ENCODE results near the gene AKAP17A. TPM values are rescaled to one million over a fixed set of nuclear protein-coding genes. Genes with fewer than 3 reads are reported as not detected.

The AKAP17A gene
- total RNA-seq, 1 experiment from 2014 or later, result 35.4 TPM

DNA sequence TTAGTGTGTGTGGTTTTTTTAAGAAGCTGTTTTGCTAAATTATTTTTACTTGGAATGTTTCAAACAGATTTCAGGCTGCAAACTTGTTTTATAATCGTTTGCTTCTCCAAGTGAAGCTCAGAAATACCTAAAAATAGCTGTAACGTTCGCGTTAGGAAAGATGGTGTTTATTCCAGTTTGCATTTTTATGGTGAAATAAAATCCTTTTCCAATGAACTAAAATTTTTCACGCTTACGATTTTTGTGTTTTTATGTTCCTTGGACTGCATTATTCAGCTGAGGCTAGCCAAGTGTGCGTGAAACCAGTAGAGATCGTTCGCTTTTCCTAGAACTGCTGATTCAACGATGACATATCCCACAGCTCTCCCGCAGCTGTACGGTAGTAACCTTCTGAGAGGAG, 10.9 kb downstream of the AKAP17A start (continued):
- TF ChIP-seq SP1 (IDR thresholded peaks at IDR 0.05; ENCODE audit: low read depth) (no peak), EZH2phosphoT487 (IDR thresholded peaks at IDR 0.05; ENCODE audit: borderline replicate concordance) (no peak), ELF1 (IDR thresholded peaks at IDR 0.05; ENCODE audit: borderline replicate concordance, low read depth) (no peak), CBX3 (IDR thresholded peaks at IDR 0.05; ENCODE audit: low read depth) (no peak), POLR2AphosphoS5 (IDR thresholded peaks at IDR 0.05; ENCODE audit: low read depth, low read length) (no peak)

DNA sequence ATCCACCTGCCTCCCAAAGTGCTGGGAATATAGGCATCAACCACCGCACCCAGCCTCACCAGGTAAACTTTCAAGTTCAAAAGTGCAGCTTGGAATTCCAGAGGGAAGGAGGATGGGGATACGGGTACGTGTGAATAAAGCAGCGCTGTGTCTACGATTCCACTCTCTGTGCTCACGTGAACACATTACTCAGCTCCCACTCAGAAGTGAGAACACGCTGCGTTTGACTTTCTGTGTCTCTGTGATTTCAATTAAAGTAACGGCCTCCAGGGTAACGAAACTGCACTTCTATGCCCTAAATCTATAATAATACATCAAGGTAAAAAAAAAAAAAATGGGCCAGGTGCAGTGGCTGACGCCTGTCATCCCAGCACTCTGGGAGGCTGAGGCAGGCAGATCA, 15.1 kb downstream of the AKAP17A start:
- H3K27me3 ChIP-seq (ENCODE audit: insufficient read depth, low read length), result no peaks in the 10 kb centered on the region

More for the DNA sequence above, 15.1 kb downstream of the AKAP17A start:
- ATAC-seq, result no peak
- intact Hi-C loops (cut with micrococcal nuclease), result no loop called here
- BruUV-seq (replicated peaks), result no TSS peak
- Histone ChIP-seq H3K4me3 (replicated peaks in 1 of 2; ENCODE audit: low read depth in 1 of 2, low read length in 2 of 2) (no peak overlapping the region), H4K20me1 (ENCODE audit: insufficient read depth) (no peaks in the 10 kb centered on the region), H3K4me1 (ENCODE audit: control insufficient read depth in 1 of 2, insufficient read depth in 2 of 2, low read length in 2 of 2) (no peaks in the 10 kb centered on the region), H3K27ac (ENCODE audit: low read depth, low read length) (no peak overlapping the region), H3K4me2 (ENCODE audit: low read length) (no peak overlapping the region), H3K9me2 (ENCODE audit: insufficient read depth) (no peaks in the 10 kb centered on the region), H3K36me3 (ENCODE audit: control insufficient read depth in 1 of 2, insufficient read depth in 2 of 2, low read length in 2 of 2) (peaks cover 7 to 11% of the 10 kb centered on the region in 2 experiments; a peak in 2 of 4 replicates), H2AFZ (ENCODE audit: low read depth, low read length, poor library complexity, severe bottlenecking) (no peak overlapping the region), H3K9me3 (ENCODE audit: control insufficient read depth in 1 of 2, insufficient read depth in 1 of 2, low read depth in 1 of 2, low read length in 2 of 2) (no peaks in the 10 kb centered on the region), H3K9ac (ENCODE audit: low read length) (no peak overlapping the region), H3K79me2 (ENCODE audit: insufficient read depth, low read length) (no peaks in the 10 kb centered on the region)
- ChIA-PET POLR2A (no interaction called here), RAD21 (ENCODE audit: low non-redundant PET in 1 of 2, low total read pairs in 2 of 2, uncharacterized antibody in 2 of 2, unreplicated experiment in 2 of 2) (no interaction called here), CTCF (no interaction called here)
- TF ChIP-seq YY1 (IDR thresholded peaks at IDR 0.05; ENCODE audit: extremely low read depth, insufficient replicate concordance, low read depth, low read length) (no peak), RAD21 (IDR thresholded peaks at IDR 0.05; ENCODE audit: low read depth) (no peak), ZNF274 (IDR thresholded peaks at IDR 0.05; ENCODE audit: low read depth, low read length) (no peak), ELF1 (IDR thresholded peaks at IDR 0.05; ENCODE audit: borderline replicate concordance, low read depth) (no peak), SP1 (IDR thresholded peaks at IDR 0.05; ENCODE audit: low read depth) (no peak), POLR2A (IDR thresholded peaks at IDR 0.05; ENCODE audit: borderline replicate concordance, extremely low read depth, insufficient read depth, insufficient read length) (no peak), SIN3A (IDR thresholded peaks at IDR 0.05; ENCODE audit: low read depth) (no peak), ZFX (IDR thresholded peaks at IDR 0.05) (no peak), EZH2 (IDR thresholded peaks at IDR 0.05) (no peak), POLR2AphosphoS5 (IDR thresholded peaks at IDR 0.05; ENCODE audit: low read depth, low read length) (no peak), SRF (IDR thresholded peaks at IDR 0.05; ENCODE audit: low read depth) (no peak)
- TF ChIP-seq, protein P1, sequence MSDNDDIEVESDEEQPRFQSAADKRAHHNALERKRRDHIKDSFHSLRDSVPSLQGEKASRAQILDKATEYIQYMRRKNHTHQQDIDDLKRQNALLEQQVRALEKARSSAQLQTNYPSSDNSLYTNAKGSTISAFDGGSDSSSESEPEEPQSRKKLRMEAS (IDR thresholded peaks at IDR 0.05), result no peak
- TF ChIP-seq, protein P2, sequence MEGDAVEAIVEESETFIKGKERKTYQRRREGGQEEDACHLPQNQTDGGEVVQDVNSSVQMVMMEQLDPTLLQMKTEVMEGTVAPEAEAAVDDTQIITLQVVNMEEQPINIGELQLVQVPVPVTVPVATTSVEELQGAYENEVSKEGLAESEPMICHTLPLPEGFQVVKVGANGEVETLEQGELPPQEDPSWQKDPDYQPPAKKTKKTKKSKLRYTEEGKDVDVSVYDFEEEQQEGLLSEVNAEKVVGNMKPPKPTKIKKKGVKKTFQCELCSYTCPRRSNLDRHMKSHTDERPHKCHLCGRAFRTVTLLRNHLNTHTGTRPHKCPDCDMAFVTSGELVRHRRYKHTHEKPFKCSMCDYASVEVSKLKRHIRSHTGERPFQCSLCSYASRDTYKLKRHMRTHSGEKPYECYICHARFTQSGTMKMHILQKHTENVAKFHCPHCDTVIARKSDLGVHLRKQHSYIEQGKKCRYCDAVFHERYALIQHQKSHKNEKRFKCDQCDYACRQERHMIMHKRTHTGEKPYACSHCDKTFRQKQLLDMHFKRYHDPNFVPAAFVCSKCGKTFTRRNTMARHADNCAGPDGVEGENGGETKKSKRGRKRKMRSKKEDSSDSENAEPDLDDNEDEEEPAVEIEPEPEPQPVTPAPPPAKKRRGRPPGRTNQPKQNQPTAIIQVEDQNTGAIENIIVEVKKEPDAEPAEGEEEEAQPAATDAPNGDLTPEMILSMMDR (IDR thresholded peaks at IDR 0.05 in 2 of 3, conservative IDR thresholded peaks at IDR 0.05 in 1 of 3; ENCODE audit: borderline replicate concordance in 1 of 3, insufficient read depth in 1 of 3, low read depth in 2 of 3, low read length in 2 of 3), result no peak
- DNase-seq (ENCODE audit: low read depth, low spot score), result no peak
